GM12878 (cell line): Measurements from ENCODE around the gene EPS8. TPM values are rescaled to one million over a fixed set of nuclear protein-coding genes. Genes with fewer than 3 reads are reported as not detected.

Source experiments
- ATAC-seq: fragments of 200-7000 bp; cut with Tn5 transposase; 3 replicates; pipeline ENCODE4 v1.9.1; 2020; ENCODE audit warnings: mild to moderate bottlenecking, moderate library complexity
- BruUV-seq: library from RNA; stranded (reverse); fragments of 400-500 nt; replicated peaks from 2 replicates; lab custom pipeline; 2021; lab: Mats Ljungman, UMichigan
- CTCF ChIA-PET: fragments of 300-600 bp; sonication (Branson Sonifier 250); formaldehyde crosslinking; extraction: SDS; loops from one replicate; lab custom pipeline; 2021; ENCODE audit warnings: inconsistent platforms; lab: Yijun Ruan, JAX
- POLR2A ChIA-PET: fragments of 350-600 bp; formaldehyde crosslinking; extraction: SDS; loops from one replicate; lab custom pipeline; 2021; ENCODE audit warnings: inconsistent platforms; lab: Charles Lee
- RAD21 ChIA-PET: fragments of 300-600 bp; sonication (Branson Sonifier 250); formaldehyde crosslinking; loops from one replicate; lab custom pipeline; 2023; ENCODE audit warnings: antibody characterized with exemption; ENCODE audit not compliant: unreplicated experiment; lab: Charles Lee
- SMC1A ChIA-PET: fragments of 300-600 bp; sonication (Branson Sonifier 250); formaldehyde crosslinking; loops from one replicate; lab custom pipeline; 2023; ENCODE audit not compliant: unreplicated experiment, uncharacterized antibody; lab: Charles Lee
- DNase-seq: peaks from one replicate; pipeline ENCODE4 v3.0.0-alpha.2; 2011; ENCODE audit warnings: low read depth, low spot score
- FAIRE-seq: peaks from 3 replicates; lab custom pipeline; 2011; peaks lifted over from hg19 to GRCh38; lab: Jason Lieb, UNC
- H2AFZ ChIP-seq: 2 replicates; pipeline ENCODE4 v1.6.0; 2011; ENCODE audit warnings: low read depth, low read length, control low read depth; ENCODE audit not compliant: control insufficient read depth
- H3K27ac ChIP-seq: 2 replicates; pipeline ENCODE4 v1.5.1; 2011; ENCODE audit warnings: control low read depth; ENCODE audit not compliant: control insufficient read depth, insufficient read depth
- H3K27me3 ChIP-seq, 2 experiments: replicated peaks in 1 of 2; 2 replicates each; pipeline versions ENCODE4 v1.6.0 to v1.6.1; 2011; ENCODE audit warnings: low read length in 1 of 2; ENCODE audit not compliant: control insufficient read depth in 2 of 2, insufficient read depth in 2 of 2
- H3K36me3 ChIP-seq, 2 experiments: 2 replicates each; pipeline ENCODE4 v1.5.1; 2011; ENCODE audit warnings: low read length in 1 of 2; ENCODE audit not compliant: control insufficient read depth in 2 of 2, insufficient read depth in 2 of 2
- H3K4me1 ChIP-seq: 2 replicates; pipeline ENCODE4 v1.6.1; 2011; ENCODE audit warnings: mild to moderate bottlenecking, low read length, moderate library complexity, mixed read lengths; ENCODE audit not compliant: control insufficient read depth, insufficient read depth
- H3K4me2 ChIP-seq: 2 replicates; pipeline ENCODE4 v1.6.0; 2011; ENCODE audit warnings: control low read depth; ENCODE audit not compliant: control insufficient read depth, insufficient read depth
- H3K4me3 ChIP-seq: fragments of 200-600 bp; sonication (generic); 2 replicates; pipeline ENCODE4 v1.5.1; 2016
- H3K79me2 ChIP-seq: 2 replicates; pipeline ENCODE4 v1.6.0; 2011; ENCODE audit warnings: low read length; ENCODE audit not compliant: control insufficient read depth, insufficient read depth
- H3K9ac ChIP-seq: 2 replicates; pipeline ENCODE4 v1.8.0; 2011; ENCODE audit warnings: low read length, control low read depth, mixed read lengths; ENCODE audit not compliant: control insufficient read depth, insufficient read depth
- H3K9me3 ChIP-seq: replicated peaks from 3 replicates; pipeline ENCODE4 v1.5.1; 2011; ENCODE audit warnings: mild to moderate bottlenecking, low read length; ENCODE audit not compliant: control insufficient read depth, insufficient read depth
- H4K20me1 ChIP-seq: 2 replicates; pipeline ENCODE4 v1.6.0; 2011; ENCODE audit not compliant: control insufficient read depth, insufficient read depth
- EED ChIP-seq: sonication (generic); IDR thresholded peaks from 2 replicates; pipeline ENCODE4 v1.6.1; 2016; ENCODE audit warnings: antibody characterized with exemption, low read depth
- EGR1 ChIP-seq, 2 experiments: IDR thresholded peaks; 1 replicate in 1 of 2; 2 replicates in 1 of 2; pipeline ENCODE4 v1.6.1; 2011 to 2012; ENCODE audit warnings: low read depth in 2 of 2, low read length in 2 of 2, borderline replicate concordance in 1 of 2, mild to moderate bottlenecking in 1 of 2, moderate library complexity in 1 of 2
- NR2F1 ChIP-seq: fragments of 450-650 bp; conservative IDR thresholded peaks from 2 replicates; pipeline ENCODE4 v1.6.1; 2017; ENCODE audit warnings: mild to moderate bottlenecking
- PML ChIP-seq: IDR thresholded peaks from 2 replicates; pipeline ENCODE4 v1.6.1; 2012; ENCODE audit warnings: low read length, inconsistent platforms
- SUPT20H ChIP-seq: IDR thresholded peaks from 2 replicates; pipeline ENCODE4 v1.6.1; 2011; ENCODE audit warnings: low read depth, mild to moderate bottlenecking, low read length, moderate library complexity, borderline replicate concordance; ENCODE audit not compliant: control insufficient read depth
- YY1 ChIP-seq: IDR thresholded peaks from 2 replicates; pipeline ENCODE4 v1.6.1; 2011; ENCODE audit warnings: low read depth, mild to moderate bottlenecking, low read length
- WGBS: methylation state at CpG from one replicate; pipeline ENCODE4 v1.1.6; 2016; ENCODE audit warnings: low lambda C conversion rate; ENCODE audit not compliant: insufficient replicate concordance, insufficient coverage; ENCODE audit errors: missing lambda C conversion rate; 5-methylcytosine and 5-hydroxymethylcytosine counted together
- in situ Hi-C: fragments of 300-500 bp; cut with MboI; formaldehyde crosslinking; loops from 9 replicates; pipeline ENCODE4 v1.14.3; 2018; ENCODE audit warnings: mixed read lengths
- intact Hi-C: fragments of 100-400 bp; cut with micrococcal nuclease; formaldehyde crosslinking; loops from one replicate; pipeline ENCODE4 v1.14.2; 2022; ENCODE audit not compliant: unreplicated experiment
- polyA plus RNA-seq, 11 experiments: library from polyadenylated mRNA; depleted of rRNA in 4 of 11; unstranded in 6 of 11; stranded (reverse) in 5 of 11; fragments of >200 nt; fragmentation: Nextera tagmentation in 4 of 11; fragmentation: Illumina TruSeq in 1 of 11; extraction: Ambion mirVana in 4 of 11; extraction: Trizol in 1 of 11; gene quantifications; 1 replicate in 1 of 11; 2 replicates in 10 of 11; pipeline versions ENCODE4 v1.2.1 to v1.2.3, GENCODE V29; 2011 to 2016; ENCODE audit warnings: inconsistent platforms in 2 of 11, missing spikeins in 2 of 11, low read depth in 1 of 11
- total RNA-seq, 4 experiments: library from RNA; depleted of rRNA in 3 of 4; stranded (reverse); fragments of >200 nt in 3 of 4; fragmentation: Illumina TruSeq in 1 of 4; extraction: Trizol in 1 of 4; gene quantifications; 2 replicates each; pipeline versions ENCODE4 v1.2.1 to v1.2.3, GENCODE V29; 2013 to 2021
- TF ChIP-seq, protein P1 (sequence below): IDR thresholded peaks from 2 replicates; pipeline ENCODE4 v1.6.1; 2012; ENCODE audit warnings: low read length, inconsistent platforms
- TF ChIP-seq, protein P2 (sequence below): IDR thresholded peaks from 2 replicates; pipeline ENCODE4 v1.6.1; 2012; ENCODE audit warnings: low read depth, low read length, improper control_type of control experiment

EPS8 gene
- total and polyA plus RNA-seq, 10 of the 15 experiments (the other 5 are each of a cell fraction or from before 2014, with no cell fraction given), result 1.3 to 127 (median 3.4) TPM

DNA sequence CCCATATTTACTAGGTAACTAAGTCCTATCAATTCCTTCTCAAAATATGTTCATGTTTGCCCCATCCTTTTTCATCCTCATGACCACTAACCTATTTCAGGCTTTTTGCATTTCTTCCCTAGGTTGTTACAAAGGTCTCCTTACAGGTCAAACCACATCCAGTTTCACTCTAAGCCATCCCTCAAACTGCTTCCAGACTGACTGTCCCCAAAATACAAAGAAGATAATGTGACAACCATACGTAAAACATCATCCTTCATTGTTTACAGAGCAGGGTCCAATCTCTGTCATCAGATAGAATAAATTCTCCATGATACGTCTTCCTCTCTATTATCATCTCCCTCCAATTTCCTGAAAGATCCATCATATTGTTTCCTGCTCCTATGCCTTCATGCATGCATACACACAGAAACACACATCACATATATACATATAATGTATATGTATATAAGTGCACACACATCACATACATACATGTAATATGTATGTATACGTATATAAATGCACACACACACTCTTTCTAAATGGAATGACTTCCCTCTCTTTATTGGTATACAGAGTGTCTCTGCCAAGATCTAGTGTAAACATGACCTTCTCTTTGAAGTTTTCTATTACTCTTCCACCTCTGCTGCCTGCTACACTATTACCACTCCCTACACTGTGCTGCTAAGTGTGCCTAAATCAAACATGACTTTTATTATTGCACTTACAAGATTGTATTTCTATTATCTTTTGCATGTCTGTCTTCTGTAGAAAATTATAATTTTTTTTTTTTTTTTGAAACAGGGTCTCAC is 30.7 kb upstream of the EPS8 start:
- Histone ChIP-seq H3K4me1 (no peaks in the 10 kb centered on the region), H3K27ac (no peak overlapping the region), H3K9me3 (no peaks in the 10 kb centered on the region), H3K27me3 (no peaks in the 10 kb centered on the region), H3K9ac (no peak overlapping the region), H4K20me1 (no peaks in the 10 kb centered on the region), H3K4me3 (no peak overlapping the region), H2AFZ (no peak overlapping the region), H3K36me3 (no peaks in the 10 kb centered on the region), H3K4me2 (no peak overlapping the region), H3K79me2 (no peaks in the 10 kb centered on the region)
- no peak for DNase-seq
- no peak for FAIRE-seq
- POLR2A ChIA-PET, result no interaction called here
- RAD21 ChIA-PET, result no interaction called here
- CTCF ChIA-PET, result no interaction called here
- in situ Hi-C loops (no loop called here), intact Hi-C loops (no loop called here)
- no TSS peak for BruUV-seq
- TF ChIP-seq, protein P1, sequence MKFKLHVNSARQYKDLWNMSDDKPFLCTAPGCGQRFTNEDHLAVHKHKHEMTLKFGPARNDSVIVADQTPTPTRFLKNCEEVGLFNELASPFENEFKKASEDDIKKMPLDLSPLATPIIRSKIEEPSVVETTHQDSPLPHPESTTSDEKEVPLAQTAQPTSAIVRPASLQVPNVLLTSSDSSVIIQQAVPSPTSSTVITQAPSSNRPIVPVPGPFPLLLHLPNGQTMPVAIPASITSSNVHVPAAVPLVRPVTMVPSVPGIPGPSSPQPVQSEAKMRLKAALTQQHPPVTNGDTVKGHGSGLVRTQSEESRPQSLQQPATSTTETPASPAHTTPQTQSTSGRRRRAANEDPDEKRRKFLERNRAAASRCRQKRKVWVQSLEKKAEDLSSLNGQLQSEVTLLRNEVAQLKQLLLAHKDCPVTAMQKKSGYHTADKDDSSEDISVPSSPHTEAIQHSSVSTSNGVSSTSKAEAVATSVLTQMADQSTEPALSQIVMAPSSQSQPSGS, result no peak
- peak; percentile 38; the same call in 1 of the 2 replicates for TF ChIP-seq NR2F1
- no peak for TF ChIP-seq EGR1 (IDR thresholded peaks at IDR 0.05; ENCODE audit: borderline replicate concordance in 1 of 2, low read depth in 2 of 2, low read length in 2 of 2)
- TF ChIP-seq, protein P2, sequence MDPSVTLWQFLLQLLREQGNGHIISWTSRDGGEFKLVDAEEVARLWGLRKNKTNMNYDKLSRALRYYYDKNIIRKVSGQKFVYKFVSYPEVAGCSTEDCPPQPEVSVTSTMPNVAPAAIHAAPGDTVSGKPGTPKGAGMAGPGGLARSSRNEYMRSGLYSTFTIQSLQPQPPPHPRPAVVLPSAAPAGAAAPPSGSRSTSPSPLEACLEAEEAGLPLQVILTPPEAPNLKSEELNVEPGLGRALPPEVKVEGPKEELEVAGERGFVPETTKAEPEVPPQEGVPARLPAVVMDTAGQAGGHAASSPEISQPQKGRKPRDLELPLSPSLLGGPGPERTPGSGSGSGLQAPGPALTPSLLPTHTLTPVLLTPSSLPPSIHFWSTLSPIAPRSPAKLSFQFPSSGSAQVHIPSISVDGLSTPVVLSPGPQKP, result no peak
- TF ChIP-seq YY1, result no peak
- no peak for TF ChIP-seq EED
- no peak for TF ChIP-seq SUPT20H
- no peak for TF ChIP-seq PML
- 52% methylated on average over 3 of the region's 3 CpGs for WGBS
- ATAC-seq, result no peak
- SMC1A ChIA-PET, result no interaction called here
